ENCODE measurements around the gene IGSF22. TPM values are rescaled to one million over a fixed set of nuclear protein-coding genes. Genes with fewer than 3 reads are reported as not detected.

Gene IGSF22
- total RNA-seq, 3 donors from 2014 or later (not counting 1 experiment from before 2014, with no cell fraction given): 0.83 to 1.7 (median 1.2) TPM

DNA sequence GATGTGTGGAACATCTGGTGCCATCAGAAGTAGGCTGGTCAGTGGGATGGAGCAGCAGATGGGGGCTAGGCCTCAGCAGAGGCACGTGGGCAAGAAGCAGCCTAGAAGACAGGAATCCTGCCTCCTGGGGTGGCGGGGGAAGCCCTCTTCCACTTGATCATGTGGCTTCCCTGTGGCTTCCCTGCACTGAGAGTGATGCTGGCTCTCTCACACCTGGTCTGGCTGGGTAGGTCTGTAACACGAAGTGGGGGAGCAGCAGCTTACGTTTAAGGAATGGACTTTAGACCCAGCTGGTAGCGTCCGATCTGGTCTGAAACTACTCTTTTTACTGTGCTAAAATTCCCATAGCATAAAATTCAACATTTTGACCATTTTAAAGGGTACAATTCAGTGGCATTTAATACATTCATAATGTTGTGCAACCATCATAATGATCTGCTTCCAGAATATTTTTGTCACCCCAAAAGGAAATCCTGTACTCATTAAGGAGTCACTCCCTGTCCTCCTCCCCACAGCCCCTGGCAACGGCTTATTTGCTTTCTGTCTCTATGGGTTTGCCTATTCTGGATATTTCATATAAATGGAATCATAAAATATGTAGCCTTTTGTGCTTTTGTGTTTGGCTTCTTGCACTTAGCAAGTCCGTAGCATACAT is 43.9 kb upstream of the IGSF22 start:
- no peaks in the 10 kb centered on the region for H3K9me3 Mint-ChIP-seq
- H3K4me3 Mint-ChIP-seq: no peak overlapping the region
- Histone ChIP-seq H3K27ac (ENCODE audit: low read length) (no peak overlapping the region), H3K27me3 (ENCODE audit: control insufficient read depth, insufficient read depth, low read length) (no peaks in the 10 kb centered on the region), H3K4me1 (ENCODE audit: control insufficient read depth, insufficient read depth, low read length) (no peaks in the 10 kb centered on the region), H3K36me3 (ENCODE audit: control insufficient read depth, insufficient read depth, low read length) (no peaks in the 10 kb centered on the region), H3K4me3 (ENCODE audit: low read length) (no peak overlapping the region), H3K9me3 (ENCODE audit: control insufficient read depth, insufficient read depth, low read length) (no peaks in the 10 kb centered on the region)
- intact Hi-C loops (cut with micrococcal nuclease): loop anchor here (10.0 kb wide), 1 partner anchor 225 kb away; no protein-coding TSS in a partner anchor
- ATAC-seq (no peak), DNase-seq (no peak)
- peaks cover 8% of the 10 kb centered on the region in 2 donors for H3K27me3 Mint-ChIP-seq (ENCODE audit: low read depth in 2 of 2)
- H3K27ac Mint-ChIP-seq: no peak overlapping the region
- H3K4me1 Mint-ChIP-seq: no peaks in the 10 kb centered on the region
- WGBS (ENCODE audit: insufficient coverage): 31% methylated on average over 7 of the region's 8 CpGs
- TF ChIP-seq, protein P1, sequence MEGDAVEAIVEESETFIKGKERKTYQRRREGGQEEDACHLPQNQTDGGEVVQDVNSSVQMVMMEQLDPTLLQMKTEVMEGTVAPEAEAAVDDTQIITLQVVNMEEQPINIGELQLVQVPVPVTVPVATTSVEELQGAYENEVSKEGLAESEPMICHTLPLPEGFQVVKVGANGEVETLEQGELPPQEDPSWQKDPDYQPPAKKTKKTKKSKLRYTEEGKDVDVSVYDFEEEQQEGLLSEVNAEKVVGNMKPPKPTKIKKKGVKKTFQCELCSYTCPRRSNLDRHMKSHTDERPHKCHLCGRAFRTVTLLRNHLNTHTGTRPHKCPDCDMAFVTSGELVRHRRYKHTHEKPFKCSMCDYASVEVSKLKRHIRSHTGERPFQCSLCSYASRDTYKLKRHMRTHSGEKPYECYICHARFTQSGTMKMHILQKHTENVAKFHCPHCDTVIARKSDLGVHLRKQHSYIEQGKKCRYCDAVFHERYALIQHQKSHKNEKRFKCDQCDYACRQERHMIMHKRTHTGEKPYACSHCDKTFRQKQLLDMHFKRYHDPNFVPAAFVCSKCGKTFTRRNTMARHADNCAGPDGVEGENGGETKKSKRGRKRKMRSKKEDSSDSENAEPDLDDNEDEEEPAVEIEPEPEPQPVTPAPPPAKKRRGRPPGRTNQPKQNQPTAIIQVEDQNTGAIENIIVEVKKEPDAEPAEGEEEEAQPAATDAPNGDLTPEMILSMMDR (IDR thresholded peaks at IDR 0.05): no peak
- H3K36me3 Mint-ChIP-seq: no peaks in the 10 kb centered on the region

- DNase-seq (no peak), ATAC-seq (no peak)
- Mint-ChIP-seq H3K27ac (no peak overlapping the region), H3K4me1 (no peaks in the 10 kb centered on the region), H3K27me3 (ENCODE audit: low read depth in 2 of 2) (peaks cover 8% of the 10 kb centered on the region in 2 donors), H3K36me3 (no peaks in the 10 kb centered on the region), H3K4me3 (no peak overlapping the region), H3K9me3 (no peaks in the 10 kb centered on the region)
- 94% methylated on average over 5 of the region's 5 CpGs for WGBS (ENCODE audit: insufficient coverage)
- no peaks in the 10 kb centered on the region for H3K36me3 ChIP-seq (ENCODE audit: control insufficient read depth, insufficient read depth, low read length)
- no peaks in the 10 kb centered on the region for H3K27me3 ChIP-seq (ENCODE audit: control insufficient read depth, insufficient read depth, low read length)
- H3K9me3 ChIP-seq (ENCODE audit: control insufficient read depth, insufficient read depth, low read length): no peaks in the 10 kb centered on the region
- intact Hi-C loops (cut with micrococcal nuclease): loop anchor here (10.0 kb wide), 1 partner anchor 224 kb away; no protein-coding TSS in a partner anchor
- H3K27ac ChIP-seq (ENCODE audit: low read length): no peak overlapping the region
- no peak overlapping the region for H3K4me3 ChIP-seq (ENCODE audit: low read length)
- TF ChIP-seq, protein P1 (IDR thresholded peaks at IDR 0.05): no peak
- H3K4me1 ChIP-seq (ENCODE audit: control insufficient read depth, insufficient read depth, low read length): no peaks in the 10 kb centered on the region
These were observed 43.0 kb upstream of the IGSF22 start for GRCh38 chr11:18768978-18769377.

DNA sequence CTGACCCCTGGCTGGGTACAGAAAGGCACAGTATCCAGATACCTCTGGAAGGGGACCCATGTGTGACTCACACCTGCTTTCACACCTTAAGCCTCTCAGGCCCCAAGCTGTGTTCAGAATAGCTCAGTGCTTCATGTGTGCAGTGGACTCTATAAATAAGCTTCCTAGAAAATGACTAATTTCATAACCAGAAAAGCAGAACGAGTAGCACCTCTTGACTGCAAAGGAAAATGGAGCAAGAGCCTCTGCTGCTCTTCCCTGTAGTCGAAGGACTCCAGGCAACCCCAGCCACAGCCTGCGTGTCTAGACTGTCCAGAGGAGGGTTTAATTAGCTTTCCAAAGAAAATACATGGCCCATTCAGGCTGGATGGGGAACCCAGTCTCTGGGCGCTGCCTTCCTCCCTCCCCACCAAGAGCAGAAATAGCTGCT is 42.5 kb upstream of the IGSF22 start:
- no peak for ATAC-seq
- H3K4me3 Mint-ChIP-seq: no peak overlapping the region
- Histone ChIP-seq H3K4me1 (ENCODE audit: control insufficient read depth, insufficient read depth, low read length) (no peaks in the 10 kb centered on the region), H3K9me3 (ENCODE audit: control insufficient read depth, insufficient read depth, low read length) (no peaks in the 10 kb centered on the region), H3K27me3 (ENCODE audit: control insufficient read depth, insufficient read depth, low read length) (no peaks in the 10 kb centered on the region), H3K4me3 (ENCODE audit: low read length) (no peak overlapping the region), H3K36me3 (ENCODE audit: control insufficient read depth, insufficient read depth, low read length) (no peaks in the 10 kb centered on the region), H3K27ac (ENCODE audit: low read length) (no peak overlapping the region)
- H3K27me3 Mint-ChIP-seq (ENCODE audit: low read depth in 2 of 2): peaks cover 8% of the 10 kb centered on the region in 2 donors
- WGBS (ENCODE audit: insufficient coverage): 61% methylated on average over 4 of the region's 4 CpGs
- no peak for DNase-seq
- H3K36me3 Mint-ChIP-seq: no peaks in the 10 kb centered on the region
- H3K9me3 Mint-ChIP-seq: no peaks in the 10 kb centered on the region
- H3K4me1 Mint-ChIP-seq: no peaks in the 10 kb centered on the region
- intact Hi-C loops (cut with micrococcal nuclease): loop anchor here (10.0 kb wide), 1 partner anchor 224 kb away; no protein-coding TSS in a partner anchor
- H3K27ac Mint-ChIP-seq: no peak overlapping the region
- TF ChIP-seq, protein P1 (IDR thresholded peaks at IDR 0.05): no peak

All from natural killer cell (primary cell).